ENCODE measurements around the gene PRADC1. TPM values are rescaled to one million over a fixed set of nuclear protein-coding genes. Genes with fewer than 3 reads are reported as not detected.

The PRADC1 gene
- total and polyA plus RNA-seq, 2 experiments from 2014 or later: 6.5 to 8.3 TPM

- Mint-ChIP-seq H3K9me3 (no peaks in the 10 kb centered on the region; the same call in 2 of the 3 replicates), H3K27ac (no peak overlapping the region), H3K27me3 (ENCODE audit: insufficient read depth, low read depth, poor library complexity) (peaks cover 15% of the 10 kb centered on the region), H3K4me1 (peaks cover 24% of the 10 kb centered on the region), H3K36me3 (ENCODE audit: low read depth) (no peaks in the 10 kb centered on the region; the same call in 2 of the 3 replicates), H3K4me3 (no peak overlapping the region)
- Histone ChIP-seq H3K4me1 (ENCODE audit: insufficient read depth) (peaks cover 9% of the 10 kb centered on the region), H3K27ac (ENCODE audit: low read depth) (no peak overlapping the region), H3K27me3 (ENCODE audit: insufficient read depth) (peaks cover 15% of the 10 kb centered on the region), H3K9me2 (ENCODE audit: insufficient read depth) (no peaks in the 10 kb centered on the region), H2AFZ (no peak overlapping the region), H3F3A (replicated peaks; ENCODE audit: low read depth) (peaks cover 6% of the 10 kb centered on the region; the same call in 1 of the 2 replicates), H3K4me3 (no peak overlapping the region), H4K20me1 (replicated peaks; ENCODE audit: insufficient read depth) (peaks cover 51% of the 10 kb centered on the region), H3K4me2 (no peak overlapping the region), H3K36me3 (ENCODE audit: insufficient read depth) (no peaks in the 10 kb centered on the region), H3K79me2 (replicated peaks; ENCODE audit: insufficient read depth) (peaks cover 61% of the 10 kb centered on the region)
- TF ChIP-seq STAT1 (IDR thresholded peaks at IDR 0.05; ENCODE audit: unreplicated experiment) (no peak), ZNF114 (CRISPR knock-in tag; IDR thresholded peaks at IDR 0.05) (no peak), EZH2 (IDR thresholded peaks at IDR 0.05; ENCODE audit: low read depth, unreplicated experiment) (no peak)
- DNase-seq (ENCODE audit: low spot score): no peak
- no peak for ATAC-seq
Observed at GRCh38 chr2:73281244-73281643, 48.2 kb upstream of the PRADC1 start.

- H3K36me3 ChIP-seq (ENCODE audit: insufficient read depth): no peaks in the 10 kb centered on the region
- no peak overlapping the region for H3K4me2 ChIP-seq
- no peak for ATAC-seq
- H3K27ac ChIP-seq (ENCODE audit: low read depth): no peak overlapping the region
- H3K27me3 ChIP-seq (ENCODE audit: insufficient read depth): peaks cover under 1% of the 10 kb centered on the region; the same call in 1 of the 2 replicates
- peaks cover 5% of the 10 kb centered on the region for H3K27me3 Mint-ChIP-seq (ENCODE audit: insufficient read depth, low read depth, poor library complexity)
- H3K36me3 Mint-ChIP-seq (ENCODE audit: low read depth): no peaks in the 10 kb centered on the region; the same call in 2 of the 3 replicates
- no peak overlapping the region for H3K27ac Mint-ChIP-seq
- H3K4me3 Mint-ChIP-seq: no peak overlapping the region
- H3K4me3 ChIP-seq: no peak overlapping the region
- H2AFZ ChIP-seq: no peak overlapping the region
- peaks cover 15% of the 10 kb centered on the region for H3K4me1 Mint-ChIP-seq
- H3F3A ChIP-seq (replicated peaks; ENCODE audit: low read depth): no peaks in the 10 kb centered on the region; the same call in 1 of the 2 replicates
- H3K79me2 ChIP-seq (replicated peaks; ENCODE audit: insufficient read depth): peaks cover 65% of the 10 kb centered on the region
- no peaks in the 10 kb centered on the region for H3K9me2 ChIP-seq (ENCODE audit: insufficient read depth)
- peak; percentile 20 for DNase-seq (ENCODE audit: low spot score)
- H3K4me1 ChIP-seq (ENCODE audit: insufficient read depth): no peaks in the 10 kb centered on the region; the same call in none of the 2 replicates
- H3K9me3 Mint-ChIP-seq: no peaks in the 10 kb centered on the region
- peaks cover 51% of the 10 kb centered on the region for H4K20me1 ChIP-seq (replicated peaks; ENCODE audit: insufficient read depth)
- no peak for TF ChIP-seq CTCF (conservative IDR thresholded peaks at IDR 0.05; ENCODE audit: low read depth in 2 of 2)
- TF ChIP-seq REST (IDR thresholded peaks at IDR 0.05; ENCODE audit: unreplicated experiment): peak; percentile 68
Observed at GRCh38 chr2:73279852-73280251, 46.8 kb upstream of the PRADC1 start.

Data from GM23338 (cell line).